Fibroblast of villous mesenchyme (primary cell): ENCODE data around the gene ERBB4. TPM values are rescaled to one million over a fixed set of nuclear protein-coding genes. Genes with fewer than 3 reads are reported as not detected.

ENCODE experiments used
- DNase-seq: peaks from one replicate; pipeline ENCODE4 v3.0.0-alpha.2; 2010; ENCODE audit warnings: low read depth
- H3K4me3 ChIP-seq: 2 replicates; pipeline ENCODE4 v1.5.1; 2011; ENCODE audit warnings: low read depth, mild to moderate bottlenecking, low read length
- total RNA-seq: library from RNA; depleted of rRNA; stranded (reverse); fragments of >200 nt; gene quantifications from 2 replicates; pipeline ENCODE4 v1.2.3, GENCODE V29; 2012
- TF ChIP-seq, protein P1 (sequence below): IDR thresholded peaks from 2 replicates; pipeline ENCODE4 v1.5.1; 2012; ENCODE audit warnings: low read depth, mild to moderate bottlenecking, low read length; ENCODE audit not compliant: insufficient read depth

ERBB4 gene
- total RNA-seq, 1 donor, result under 0.01 TPM

DNA sequence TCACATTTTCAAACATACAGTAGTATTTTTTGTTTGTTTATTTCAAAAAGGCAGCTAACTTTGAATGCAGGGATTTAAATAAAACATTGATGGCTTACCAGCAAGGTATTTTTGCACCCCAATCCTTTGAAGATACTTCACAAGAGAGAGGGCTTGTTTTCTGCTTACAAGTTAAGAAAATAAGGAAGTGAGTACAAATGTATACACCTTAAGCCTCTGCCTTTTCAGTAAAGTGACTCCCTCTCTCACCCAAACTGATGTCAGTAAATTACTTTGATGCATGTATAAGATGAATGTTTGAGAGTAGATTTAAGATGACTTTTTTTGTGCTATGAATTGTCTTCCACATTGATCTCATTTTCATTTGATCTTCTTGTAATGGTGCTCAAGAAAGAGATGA lies 1162.2 kb downstream of the ERBB4 start:
- TF ChIP-seq, protein P1, sequence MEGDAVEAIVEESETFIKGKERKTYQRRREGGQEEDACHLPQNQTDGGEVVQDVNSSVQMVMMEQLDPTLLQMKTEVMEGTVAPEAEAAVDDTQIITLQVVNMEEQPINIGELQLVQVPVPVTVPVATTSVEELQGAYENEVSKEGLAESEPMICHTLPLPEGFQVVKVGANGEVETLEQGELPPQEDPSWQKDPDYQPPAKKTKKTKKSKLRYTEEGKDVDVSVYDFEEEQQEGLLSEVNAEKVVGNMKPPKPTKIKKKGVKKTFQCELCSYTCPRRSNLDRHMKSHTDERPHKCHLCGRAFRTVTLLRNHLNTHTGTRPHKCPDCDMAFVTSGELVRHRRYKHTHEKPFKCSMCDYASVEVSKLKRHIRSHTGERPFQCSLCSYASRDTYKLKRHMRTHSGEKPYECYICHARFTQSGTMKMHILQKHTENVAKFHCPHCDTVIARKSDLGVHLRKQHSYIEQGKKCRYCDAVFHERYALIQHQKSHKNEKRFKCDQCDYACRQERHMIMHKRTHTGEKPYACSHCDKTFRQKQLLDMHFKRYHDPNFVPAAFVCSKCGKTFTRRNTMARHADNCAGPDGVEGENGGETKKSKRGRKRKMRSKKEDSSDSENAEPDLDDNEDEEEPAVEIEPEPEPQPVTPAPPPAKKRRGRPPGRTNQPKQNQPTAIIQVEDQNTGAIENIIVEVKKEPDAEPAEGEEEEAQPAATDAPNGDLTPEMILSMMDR, result no peak
- H3K4me3 ChIP-seq, result no peak overlapping the region
- no peak for DNase-seq

DNA sequence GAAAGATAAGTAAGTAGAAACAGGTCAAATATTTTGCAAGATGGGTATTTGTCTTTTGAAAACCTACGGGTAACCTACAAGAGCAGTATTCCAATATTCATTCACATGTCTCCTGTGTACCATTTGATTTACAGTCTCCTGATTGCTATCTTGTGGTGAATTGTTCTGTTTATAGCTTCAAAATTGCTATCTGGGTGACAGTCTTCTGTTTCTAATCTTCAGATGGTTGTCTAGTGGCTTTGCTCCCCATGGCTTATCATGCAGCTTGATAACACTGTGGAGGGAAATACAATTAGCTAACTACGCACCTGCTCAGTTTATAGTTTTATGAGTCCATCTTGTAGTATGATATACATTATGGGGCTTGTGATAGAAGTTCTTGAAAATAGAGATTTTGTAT lies 1165.4 kb downstream of the ERBB4 start:
- DNase-seq, result no peak
- H3K4me3 ChIP-seq, result no peak overlapping the region
- TF ChIP-seq, protein P1, result no peak

DNA sequence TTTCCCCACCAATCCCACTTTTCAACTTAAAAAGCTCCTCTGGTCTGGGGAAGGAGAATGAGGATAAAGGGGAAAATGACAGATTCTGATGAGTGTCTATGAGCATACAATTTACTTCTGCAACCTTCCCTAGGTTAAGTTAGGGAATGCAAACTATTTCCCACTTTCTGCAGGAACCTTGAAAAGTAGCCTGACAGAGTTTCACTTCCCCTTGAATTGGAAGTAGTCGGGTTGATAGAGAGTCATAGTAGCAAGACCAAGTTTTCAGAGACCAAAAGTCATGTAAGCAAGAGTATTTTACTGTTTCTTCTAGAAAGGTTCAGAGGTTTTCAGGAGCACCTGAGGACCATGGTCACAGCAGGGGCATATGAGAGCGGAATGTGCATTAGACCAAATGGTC lies 1167.1 kb downstream of the ERBB4 start:
- TF ChIP-seq, protein P1, result no peak
- no peak overlapping the region for H3K4me3 ChIP-seq
- no peak for DNase-seq

DNA sequence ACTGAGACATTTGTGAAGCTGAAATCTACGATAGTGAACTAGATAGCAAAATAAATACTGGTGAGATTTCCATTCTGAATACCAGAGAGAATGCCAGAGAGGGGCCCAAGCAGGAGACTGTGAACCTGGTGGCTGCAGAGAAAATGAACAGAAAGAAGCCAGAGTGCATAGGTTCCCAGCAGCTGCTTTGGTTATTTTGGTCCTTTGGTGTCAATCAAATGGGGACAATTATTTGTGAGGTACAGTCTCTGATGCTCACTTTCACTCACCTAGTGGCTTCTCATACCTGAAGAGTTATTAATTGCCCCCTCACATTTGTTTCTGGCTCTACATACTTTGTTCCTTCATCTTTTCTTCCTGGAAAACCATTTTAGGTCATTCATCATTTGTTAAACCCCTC lies 1170.1 kb downstream of the ERBB4 start:
- no peak for DNase-seq
- TF ChIP-seq, protein P1, result no peak
- H3K4me3 ChIP-seq, result no peak overlapping the region

DNA sequence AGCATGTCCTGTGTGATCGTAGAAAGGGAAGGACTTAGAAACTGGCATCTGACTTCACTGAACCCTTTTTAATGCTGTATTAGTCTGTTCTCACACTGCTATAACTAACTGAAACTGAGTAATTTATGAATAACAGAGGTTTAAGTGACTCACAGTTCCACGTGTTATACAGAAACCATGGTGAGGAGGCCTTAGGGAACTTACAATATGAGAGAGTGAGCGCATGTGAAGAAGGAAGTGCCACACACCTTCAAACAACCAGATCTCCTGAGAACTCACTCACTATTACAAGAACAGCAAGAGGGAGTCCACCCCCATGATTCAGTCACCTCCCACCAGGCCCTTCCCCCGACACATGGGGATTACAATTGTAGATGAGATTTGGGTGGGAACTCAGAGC lies 1170.9 kb downstream of the ERBB4 start:
- TF ChIP-seq, protein P1, result no peak

DNA sequence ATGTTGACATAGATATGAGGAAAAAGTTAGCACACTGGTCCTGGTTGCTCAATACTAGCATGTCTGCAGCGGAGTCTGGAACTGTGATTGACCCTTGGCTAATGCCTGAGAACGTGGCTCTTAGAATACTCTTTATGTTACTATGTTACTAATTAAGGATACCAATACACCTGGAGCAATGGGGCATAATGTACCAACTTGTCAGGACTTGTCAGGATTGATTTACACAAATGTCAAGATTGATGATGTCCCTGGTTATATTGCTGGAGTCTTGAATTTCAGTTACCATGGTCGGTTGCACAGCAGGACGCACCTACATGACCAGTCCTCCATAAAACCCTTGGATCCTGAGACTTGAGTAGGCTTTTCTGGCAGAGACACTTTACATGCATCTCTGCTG lies 1171.3 kb downstream of the ERBB4 start:
- TF ChIP-seq, protein P1, result no peak
- DNase-seq, result no peak
- H3K4me3 ChIP-seq, result no peak overlapping the region

More for the DNA sequence above, 1170.9 kb downstream of the ERBB4 start:
- no peak for DNase-seq
- H3K4me3 ChIP-seq, result no peak overlapping the region

DNA sequence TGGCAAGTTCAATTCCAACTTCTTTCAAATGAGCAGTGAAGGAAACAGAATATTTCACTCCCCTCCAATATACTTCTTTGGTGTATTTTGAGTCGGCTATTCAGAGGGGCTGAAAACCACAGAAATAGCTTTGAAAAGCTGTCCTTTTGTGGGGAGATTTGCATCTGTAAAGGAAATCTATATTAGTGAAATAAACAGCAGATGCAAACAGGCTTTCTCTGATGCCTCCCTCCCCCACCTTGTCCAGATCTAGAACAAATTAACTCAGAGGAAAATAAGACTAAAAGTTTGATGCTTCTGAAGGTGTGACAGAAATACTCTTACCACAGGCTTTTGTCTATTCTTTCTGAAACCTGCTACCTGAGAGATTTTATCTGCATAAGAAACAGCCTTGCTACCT lies 1173.7 kb downstream of the ERBB4 start:
- TF ChIP-seq, protein P1, result no peak
- no peak for DNase-seq
- no peak overlapping the region for H3K4me3 ChIP-seq
